H1 (cell line): ENCODE results near the gene HAS3. TPM values are rescaled to one million over a fixed set of nuclear protein-coding genes. Genes with fewer than 3 reads are reported as not detected.

Experiments
- BCL11A ChIP-seq, 2 experiments: IDR thresholded peaks; one replicate each; pipeline ENCODE4 v1.6.1; 2011; ENCODE audit warnings: low read depth in 2 of 2, low read length in 2 of 2, mild to moderate bottlenecking in 2 of 2
- BRCA1 ChIP-seq: IDR thresholded peaks from 2 replicates; pipeline ENCODE4 v1.6.1; 2012; ENCODE audit warnings: low read depth, low read length, improper control_type of control experiment
- CBX8 ChIP-seq: fragments of 300-800, 300-1000 bp; sonication (generic); IDR thresholded peaks from 2 replicates; pipeline ENCODE4 v1.7.1; 2016; ENCODE audit warnings: low read depth, low read length, borderline replicate concordance
- CHD2 ChIP-seq: IDR thresholded peaks from 2 replicates; pipeline ENCODE4 v1.6.1; 2012; ENCODE audit warnings: low read length, improper control_type of control experiment
- CTBP2 ChIP-seq: IDR thresholded peaks from 2 replicates; pipeline ENCODE4 v1.7.0; 2011; ENCODE audit warnings: borderline replicate concordance, mild to moderate bottlenecking, moderate library complexity, mixed read lengths, low read length; ENCODE audit not compliant: insufficient read depth, insufficient read length
- E2F6 ChIP-seq: IDR thresholded peaks from 2 replicates; pipeline ENCODE4 v1.6.1; 2012; ENCODE audit warnings: inconsistent platforms
- EP300 ChIP-seq, 2 experiments: IDR thresholded peaks; 1 replicate in 1 of 2; 2 replicates in 1 of 2; pipeline ENCODE4 v1.6.1; 2011 to 2012; ENCODE audit warnings: low read depth in 2 of 2, low read length in 2 of 2, mild to moderate bottlenecking in 2 of 2, borderline replicate concordance in 1 of 2, inconsistent platforms in 1 of 2, moderate library complexity in 1 of 2
- EZH2 ChIP-seq: fragments of 200-600 bp; sonication (generic); IDR thresholded peaks from 2 replicates; pipeline ENCODE4 v1.7.1; 2012; ENCODE audit warnings: low read depth, mild to moderate bottlenecking, moderate library complexity, low read length, inconsistent platforms; ENCODE audit not compliant: severe bottlenecking
- GABPA ChIP-seq: IDR thresholded peaks from 2 replicates; pipeline ENCODE4 v1.6.1; 2011; ENCODE audit warnings: mild to moderate bottlenecking, low read length, moderate library complexity, borderline replicate concordance; ENCODE audit not compliant: insufficient read depth
- GTF2F1 ChIP-seq: IDR thresholded peaks from 2 replicates; pipeline ENCODE4 v1.6.1; 2012; ENCODE audit warnings: low read depth, low read length, improper control_type of control experiment, borderline replicate concordance
- HDAC2 ChIP-seq, 2 experiments: fragments of 300-600 bp in 1 of 2; sonication (generic) in 1 of 2; IDR thresholded peaks; 2 replicates each; pipeline ENCODE4 v1.6.1; 2011 to 2012; ENCODE audit warnings: low read depth in 2 of 2, low read length in 2 of 2, mild to moderate bottlenecking in 2 of 2, moderate library complexity in 2 of 2, borderline replicate concordance in 1 of 2, inconsistent platforms in 1 of 2
- JUN ChIP-seq: IDR thresholded peaks from 2 replicates; pipeline ENCODE4 v1.6.1; 2011; ENCODE audit warnings: low read depth, mild to moderate bottlenecking, improper control_type of control experiment, low read length
- JUND ChIP-seq: IDR thresholded peaks from 2 replicates; pipeline ENCODE4 v1.6.1; 2011; ENCODE audit warnings: mild to moderate bottlenecking, improper control_type of control experiment, low read length
- NANOG ChIP-seq: IDR thresholded peaks from 2 replicates; pipeline ENCODE4 v1.6.1; 2011; ENCODE audit warnings: low read length, low read depth, mild to moderate bottlenecking, inconsistent platforms; ENCODE audit not compliant: insufficient read depth, poor library complexity, severe bottlenecking
- PHF8 ChIP-seq: fragments of 200-600 bp; sonication (generic); conservative IDR thresholded peaks from 2 replicates; pipeline ENCODE4 v1.7.1; 2012; ENCODE audit warnings: low read depth, mild to moderate bottlenecking, inconsistent platforms, low read length, moderate library complexity
- POLR2A ChIP-seq, 2 experiments: IDR thresholded peaks; 1 replicate in 1 of 2; 2 replicates in 1 of 2; pipeline ENCODE4 v1.6.1; 2011; ENCODE audit warnings: low read depth in 2 of 2, low read length in 2 of 2, mild to moderate bottlenecking in 2 of 2; ENCODE audit errors: control extremely low read depth in 1 of 2
- POLR2AphosphoS5 ChIP-seq: IDR thresholded peaks from 2 replicates; pipeline ENCODE4 v1.6.1; 2011; ENCODE audit warnings: low read depth, low read length
- RAD21 ChIP-seq, 2 experiments: IDR thresholded peaks in 1 of 2; conservative IDR thresholded peaks in 1 of 2; 2 replicates each; pipeline ENCODE4 v1.6.1; 2011; ENCODE audit warnings: low read depth in 2 of 2, low read length in 2 of 2, improper control_type of control experiment in 1 of 2, inconsistent platforms in 1 of 2, mild to moderate bottlenecking in 1 of 2, moderate library complexity in 1 of 2
- RBBP5 ChIP-seq: IDR thresholded peaks from 2 replicates; pipeline ENCODE4 v1.7.1; 2012; ENCODE audit warnings: low read depth, mild to moderate bottlenecking, inconsistent platforms, low read length, moderate library complexity, borderline replicate concordance
- SIN3A ChIP-seq, 2 experiments: IDR thresholded peaks in 1 of 2; conservative IDR thresholded peaks in 1 of 2; 2 replicates each; pipeline ENCODE4 v1.6.1; 2011 to 2012; ENCODE audit warnings: low read length in 2 of 2, improper control_type of control experiment in 1 of 2, low read depth in 1 of 2, mild to moderate bottlenecking in 1 of 2
- SIX5 ChIP-seq: IDR thresholded peaks from 2 replicates; pipeline ENCODE4 v1.6.1; 2011; ENCODE audit warnings: mild to moderate bottlenecking, low read depth, low read length
- SP1 ChIP-seq: IDR thresholded peaks from 2 replicates; pipeline ENCODE4 v1.6.1; 2011; ENCODE audit warnings: low read depth, low read length
- SP4 ChIP-seq: IDR thresholded peaks from 2 replicates; pipeline ENCODE4 v1.6.1; 2012; ENCODE audit warnings: low read length, inconsistent platforms
- SRF ChIP-seq: IDR thresholded peaks from 2 replicates; pipeline ENCODE4 v1.6.1; 2011; ENCODE audit warnings: mild to moderate bottlenecking, low read depth, low read length, moderate library complexity
- SUZ12 ChIP-seq: fragments of 200-600 bp; sonication (generic); IDR thresholded peaks from 2 replicates; pipeline ENCODE4 v1.6.1; 2012; ENCODE audit warnings: mild to moderate bottlenecking, inconsistent platforms, low read length, moderate library complexity, mixed read lengths
- polyA plus RNA-seq, 7 experiments: library from polyadenylated mRNA; depleted of rRNA in 3 of 7; stranded (reverse) in 5 of 7; unstranded in 2 of 7; fragments of >200 nt in 5 of 7; fragments of 200-250 nt in 2 of 7; gene quantifications; 1 replicate in 5 of 7; 2 replicates in 1 of 7; 4 replicates in 1 of 7; pipeline versions ENCODE4 v1.2.1 to v1.2.3, GENCODE V29; 2011 to 2013; ENCODE audit warnings: missing spikeins in 2 of 7, mixed read lengths in 2 of 7
- total RNA-seq: library from RNA; stranded (reverse); fragmentation: NEBNext Ultra II Directional; extraction: Animal tissue kit (Norgen Biotek cat#: 25700); gene quantifications from 2 replicates; pipeline ENCODE4 v1.2.1, GENCODE V29; 2021

The HAS3 gene
- total and polyA plus RNA-seq, 2 of the 8 experiments (the other 6 are each of a cell fraction or from before 2014, with no cell fraction given), result 32.1 to 69.6 TPM

DNA sequence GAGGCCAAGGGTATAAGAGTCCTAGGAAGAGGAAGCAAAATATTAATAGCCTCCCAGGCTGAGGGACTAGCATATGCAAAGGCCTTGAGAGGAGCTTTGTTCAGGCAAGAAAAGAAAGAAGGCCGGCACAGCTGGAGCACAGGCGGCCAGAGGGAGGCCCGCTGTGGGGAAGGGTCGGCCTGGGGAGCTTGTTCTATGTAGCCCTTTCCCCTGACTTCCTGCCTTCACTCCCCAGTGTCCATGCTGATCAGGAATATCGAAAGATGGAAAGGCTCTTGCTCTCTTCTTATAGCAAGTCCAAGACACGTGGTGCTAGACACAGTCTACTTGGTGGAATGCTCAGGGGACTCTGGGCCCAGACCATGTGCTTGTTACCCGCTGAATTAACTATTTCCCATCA lies 27.4 kb upstream of the HAS3 start (continued):
- TF ChIP-seq JUN (no peak), SIX5 (no peak), RBBP5 (no peak), SP1 (peak; percentile 55; the same call in 1 of the 2 replicates), POLR2AphosphoS5 (no peak), CTBP2 (peak; percentile 63), RAD21 (IDR thresholded peaks at IDR 0.05 in 1 of 2, conservative IDR thresholded peaks at IDR 0.05 in 1 of 2; ENCODE audit: low read depth in 2 of 2, low read length in 2 of 2) (no peak), NANOG (peak; percentile 73), E2F6 (peak; percentile 68), BCL11A (IDR thresholded peaks at IDR 0.05; ENCODE audit: low read depth in 2 of 2, low read length in 2 of 2) (no peak), POLR2A (IDR thresholded peaks at IDR 0.05; ENCODE audit: control extremely low read depth in 1 of 2, low read depth in 2 of 2, low read length in 2 of 2) (no peak), BRCA1 (no peak), EZH2 (no peak), PHF8 (no peak), GABPA (0 out of 2 replicates have a peak, but pooled peaks have one; percentile 53), CBX8 (no peak), SIN3A (conservative IDR thresholded peaks at IDR 0.05 in 1 of 2, IDR thresholded peaks at IDR 0.05 in 1 of 2; ENCODE audit: low read depth in 1 of 2, low read length in 2 of 2) (no peak), HDAC2 (IDR thresholded peaks at IDR 0.05; ENCODE audit: borderline replicate concordance in 1 of 2, low read depth in 2 of 2, low read length in 2 of 2) (peak; percentile 87 to 96), SUZ12 (no peak), EP300 (IDR thresholded peaks at IDR 0.05; ENCODE audit: borderline replicate concordance in 1 of 2, low read depth in 2 of 2, low read length in 2 of 2) (no peak), GTF2F1 (no peak), JUND (no peak), CHD2 (no peak), SP4 (no peak), SRF (no peak)
